Hepatocyte (in vitro differentiated cells): Measurements from ENCODE around the gene TANGO2. TPM values are rescaled to one million over a fixed set of nuclear protein-coding genes. Genes with fewer than 3 reads are reported as not detected.

Source experiments
- DNase-seq: peaks from one replicate; pipeline ENCODE4 v3.0.0-alpha.2; 2016; ENCODE audit warnings: low spot score
- H2AFZ ChIP-seq: fragments of 200-600 bp; sonication (generic); 2 replicates; pipeline ENCODE4 v1.6.0; 2016; ENCODE audit warnings: antibody characterized with exemption, mild to moderate bottlenecking
- H3K27ac ChIP-seq: fragments of 200-600 bp; sonication (generic); 2 replicates; pipeline ENCODE4 v1.5.1; 2016; ENCODE audit warnings: mild to moderate bottlenecking
- H3K27me3 ChIP-seq: fragments of 200-600 bp; sonication (generic); 2 replicates; pipeline ENCODE4 v1.6.1; 2016
- H3K36me3 ChIP-seq: fragments of 200-600 bp; sonication (generic); replicated peaks from 2 replicates; pipeline ENCODE4 v1.5.1; 2016; ENCODE audit warnings: low read depth; ENCODE audit not compliant: insufficient read depth
- H3K4me1 ChIP-seq: fragments of 200-600 bp; sonication (generic); 2 replicates; pipeline ENCODE4 v1.5.1; 2016; ENCODE audit warnings: mild to moderate bottlenecking, moderate library complexity; ENCODE audit not compliant: insufficient read depth
- H3K4me2 ChIP-seq: fragments of 200-600 bp; sonication (generic); 2 replicates; pipeline ENCODE4 v1.6.0; 2016
- H3K4me3 ChIP-seq: fragments of 200-600 bp; sonication (generic); 2 replicates; pipeline ENCODE4 v1.5.1; 2016; ENCODE audit warnings: mild to moderate bottlenecking
- H3K79me2 ChIP-seq: fragments of 200-600 bp; sonication (generic); 2 replicates; pipeline ENCODE4 v1.6.0; 2017; ENCODE audit warnings: mild to moderate bottlenecking
- H3K9me2 ChIP-seq: fragments of 200-600 bp; sonication (generic); replicated peaks from 2 replicates; pipeline ENCODE4 v1.6.0; 2017; ENCODE audit warnings: mild to moderate bottlenecking; ENCODE audit not compliant: insufficient read depth
- H3K9me3 ChIP-seq: fragments of 200-600 bp; sonication (generic); 2 replicates; pipeline ENCODE4 v1.5.1; 2016; ENCODE audit warnings: low read depth, mild to moderate bottlenecking
- H4K20me1 ChIP-seq: fragments of 200-600 bp; sonication (generic); 2 replicates; pipeline ENCODE4 v1.6.0; 2016; ENCODE audit warnings: mild to moderate bottlenecking; ENCODE audit not compliant: insufficient read depth, poor library complexity, severe bottlenecking
- CTCF ChIP-seq: fragments of 200-600 bp; sonication (generic); IDR thresholded peaks from 2 replicates; pipeline ENCODE4 v1.5.1; 2016; ENCODE audit warnings: antibody characterized with exemption, mild to moderate bottlenecking; ENCODE audit not compliant: poor library complexity
- EZH2 ChIP-seq: fragments of 200-600 bp; sonication (generic); IDR thresholded peaks from 2 replicates; pipeline ENCODE4 v1.6.1; 2016; ENCODE audit warnings: antibody characterized with exemption, mild to moderate bottlenecking, borderline replicate concordance
- EZH2phosphoT487 ChIP-seq: fragments of 200-600 bp; sonication (generic); IDR thresholded peaks from one replicate; pipeline ENCODE4 v1.6.1; 2018; ENCODE audit warnings: antibody characterized with exemption, mild to moderate bottlenecking, low read depth, moderate library complexity; ENCODE audit not compliant: unreplicated experiment, severe bottlenecking
- WGBS: methylation state at CpG from one replicate; pipeline ENCODE4 v1.1.6; 2016; ENCODE audit warnings: low lambda C conversion rate; ENCODE audit errors: missing lambda C conversion rate; 5-methylcytosine and 5-hydroxymethylcytosine counted together
- polyA plus RNA-seq: library from polyadenylated mRNA; unstranded; fragments of >200 nt; fragmentation: Nextera tagmentation; extraction: Ambion mirVana; gene quantifications from 2 replicates; pipeline ENCODE4 v1.2.1, GENCODE V29; 2016
- total RNA-seq: library from RNA; depleted of rRNA; stranded (reverse); fragments of >200 nt; gene quantifications from 2 replicates; pipeline ENCODE4 v1.2.3, GENCODE V29; 2014

The TANGO2 gene
- total and polyA plus RNA-seq, 2 experiments from 2014 or later, result 20.8 to 21.4 TPM

GRCh38 chr22:20043057-20043996 is 22.4 kb downstream of the TANGO2 start:
- no peaks in the 10 kb centered on the region for H3K4me1 ChIP-seq
- TF ChIP-seq EZH2phosphoT487, result no peak
- no peak for DNase-seq
- 95% methylated on average over 26 of the region's 26 CpGs for WGBS
- H3K27me3 ChIP-seq, result no peaks in the 10 kb centered on the region
- no peaks in the 10 kb centered on the region for H3K9me2 ChIP-seq
- H3K4me2 ChIP-seq, result no peak overlapping the region
- no peak overlapping the region for H3K27ac ChIP-seq
- no peak overlapping the region for H2AFZ ChIP-seq
- H4K20me1 ChIP-seq, result no peaks in the 10 kb centered on the region
- no peaks in the 10 kb centered on the region for H3K9me3 ChIP-seq
- no peak overlapping the region for H3K4me3 ChIP-seq
- H3K79me2 ChIP-seq, result no peaks in the 10 kb centered on the region
- H3K36me3 ChIP-seq, result no peaks in the 10 kb centered on the region

- no peak overlapping the region for H2AFZ ChIP-seq
- no peak overlapping the region for H3K4me2 ChIP-seq
- H4K20me1 ChIP-seq, result no peaks in the 10 kb centered on the region
- no peaks in the 10 kb centered on the region for H3K36me3 ChIP-seq
- no peaks in the 10 kb centered on the region for H3K4me1 ChIP-seq
- TF ChIP-seq EZH2phosphoT487, result no peak
- TF ChIP-seq CTCF, result no peak
- no peak for TF ChIP-seq EZH2
- WGBS, result 88% methylated on average over 7 of the region's 7 CpGs
- no peak for DNase-seq
- H3K27ac ChIP-seq, result no peak overlapping the region
- H3K4me3 ChIP-seq, result no peak overlapping the region
- H3K27me3 ChIP-seq, result no peaks in the 10 kb centered on the region
- no peaks in the 10 kb centered on the region for H3K9me3 ChIP-seq
- no peaks in the 10 kb centered on the region for H3K9me2 ChIP-seq
- no peaks in the 10 kb centered on the region for H3K79me2 ChIP-seq
These were observed 23.1 kb downstream of the TANGO2 start for GRCh38 chr22:20043997-20044342.

GRCh38 chr22:20044495-20045151 is 23.7 kb downstream of the TANGO2 start:
- Histone ChIP-seq H3K9me3 (no peaks in the 10 kb centered on the region), H4K20me1 (no peaks in the 10 kb centered on the region), H3K27ac (no peak overlapping the region), H3K79me2 (no peaks in the 10 kb centered on the region), H3K9me2 (no peaks in the 10 kb centered on the region), H2AFZ (no peak overlapping the region), H3K4me3 (no peak overlapping the region), H3K27me3 (no peaks in the 10 kb centered on the region), H3K36me3 (no peaks in the 10 kb centered on the region), H3K4me1 (no peaks in the 10 kb centered on the region), H3K4me2 (no peak overlapping the region)
- no peak for DNase-seq
- WGBS, result 86% methylated on average over 9 of the region's 10 CpGs
- TF ChIP-seq EZH2 (no peak), CTCF (no peak), EZH2phosphoT487 (no peak)

- Histone ChIP-seq H3K27ac (no peak overlapping the region), H3K27me3 (no peaks in the 10 kb centered on the region), H2AFZ (no peak overlapping the region), H3K4me1 (no peaks in the 10 kb centered on the region), H3K4me2 (no peak overlapping the region), H3K79me2 (no peaks in the 10 kb centered on the region), H3K9me3 (no peaks in the 10 kb centered on the region), H3K4me3 (no peak overlapping the region), H4K20me1 (no peaks in the 10 kb centered on the region), H3K9me2 (no peaks in the 10 kb centered on the region), H3K36me3 (no peaks in the 10 kb centered on the region)
- TF ChIP-seq CTCF (no peak), EZH2phosphoT487 (no peak), EZH2 (no peak)
- 91% methylated on average over 4 of the region's 4 CpGs for WGBS
- DNase-seq, result no peak
These were observed 25.8 kb downstream of the TANGO2 start for GRCh38 chr22:20046730-20047129.
